GM23248 (cell line): ENCODE measurements around the gene HNF1A.

ENCODE experiments used
- EZH2 ChIP-seq: fragments of 200-600 bp; sonication (generic); IDR thresholded peaks from 2 replicates; pipeline ENCODE4 v1.6.1; 2018; ENCODE audit warnings: antibody characterized with exemption, mild to moderate bottlenecking; ENCODE audit not compliant: insufficient read depth, poor library complexity, severe bottlenecking
- EZH2phosphoT487 ChIP-seq: fragments of 200-600 bp; sonication (generic); IDR thresholded peaks from 2 replicates; pipeline ENCODE4 v1.6.1; 2018; ENCODE audit warnings: antibody characterized with exemption, moderate library complexity, mild to moderate bottlenecking, low read depth; ENCODE audit not compliant: insufficient read depth

DNA sequence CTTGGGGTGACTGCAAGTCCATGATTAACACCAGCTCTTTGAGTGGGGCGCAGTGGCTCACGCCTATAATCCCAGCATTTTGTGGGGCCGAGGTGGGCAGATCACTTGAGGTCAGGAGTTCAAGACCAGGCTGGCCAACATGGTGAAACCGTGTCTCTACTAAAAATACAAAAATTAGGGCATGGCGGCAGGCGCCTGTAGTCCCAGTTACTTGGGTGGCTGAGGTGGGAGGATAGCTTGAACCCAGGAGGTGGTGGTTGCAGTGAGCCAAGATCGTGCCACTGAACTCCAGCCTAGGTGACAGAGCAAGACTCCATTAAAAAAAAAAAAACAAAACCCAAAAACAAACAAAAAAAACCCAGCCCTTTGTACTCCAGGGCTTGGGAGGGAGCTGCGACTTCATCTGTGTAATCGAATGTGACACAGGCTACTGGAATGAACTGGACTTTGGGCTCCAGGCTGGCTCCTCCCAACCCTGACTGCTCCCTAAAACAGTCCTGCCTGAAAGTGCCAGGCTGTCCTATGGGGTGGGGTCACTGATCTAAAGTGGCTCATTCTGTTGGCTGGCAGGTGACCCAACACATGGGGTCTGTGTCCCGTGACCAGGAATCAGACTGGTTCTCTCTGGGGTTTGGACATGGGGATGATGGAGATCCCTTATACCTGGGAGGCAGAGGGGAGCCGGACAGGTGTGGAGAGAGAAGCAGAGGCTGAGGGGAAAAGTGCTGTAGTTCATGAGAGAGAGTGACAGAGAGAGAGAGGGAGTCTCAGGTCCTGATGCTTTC is 47.3 kb downstream of the HNF1A start:
- TF ChIP-seq EZH2 (no peak), EZH2phosphoT487 (no peak)
